Keratinocyte (primary cell): Measurements from ENCODE around the gene FAM240B.

Experiments used
- EZH2 ChIP-seq: IDR thresholded peaks from one replicate; pipeline ENCODE4 v1.6.1; 2012; ENCODE audit warnings: inconsistent platforms, mild to moderate bottlenecking, low read length, moderate library complexity
- TF ChIP-seq, protein P1 (sequence below), 3 experiments: IDR thresholded peaks in 1 of 3; conservative IDR thresholded peaks in 1 of 3; optimal IDR thresholded peaks in 1 of 3; 2 replicates in 2 of 3; 3 replicates in 1 of 3; pipeline versions ENCODE3 to v1.5.1; 2011; ENCODE audit warnings: low read length in 3 of 3, mild to moderate bottlenecking in 3 of 3, moderate library complexity in 2 of 3, control low read depth in 1 of 3, inconsistent platforms in 1 of 3; ENCODE audit not compliant: insufficient read depth in 2 of 3; ENCODE audit errors: extremely low read depth in 1 of 3

DNA sequence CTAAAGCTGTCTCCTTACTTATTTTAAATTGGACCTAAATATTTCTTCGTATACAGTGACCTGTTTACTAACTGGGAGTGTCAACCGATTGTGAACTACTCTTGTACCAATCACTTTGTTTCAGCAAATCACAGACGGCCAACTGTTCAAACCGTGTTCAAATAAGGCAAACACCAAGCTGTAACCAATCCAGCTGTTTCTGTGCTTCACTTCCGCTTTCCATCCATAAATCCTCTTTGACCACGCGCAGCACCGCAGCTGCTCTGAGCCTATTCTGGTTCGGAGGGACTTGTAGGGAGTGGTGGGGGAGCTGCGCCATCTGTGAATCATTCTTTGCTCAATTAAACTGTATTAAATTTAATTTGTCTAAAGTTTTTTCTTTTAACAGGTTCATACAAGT lies 4.8 kb upstream of the FAM240B start:
- TF ChIP-seq, protein P1, sequence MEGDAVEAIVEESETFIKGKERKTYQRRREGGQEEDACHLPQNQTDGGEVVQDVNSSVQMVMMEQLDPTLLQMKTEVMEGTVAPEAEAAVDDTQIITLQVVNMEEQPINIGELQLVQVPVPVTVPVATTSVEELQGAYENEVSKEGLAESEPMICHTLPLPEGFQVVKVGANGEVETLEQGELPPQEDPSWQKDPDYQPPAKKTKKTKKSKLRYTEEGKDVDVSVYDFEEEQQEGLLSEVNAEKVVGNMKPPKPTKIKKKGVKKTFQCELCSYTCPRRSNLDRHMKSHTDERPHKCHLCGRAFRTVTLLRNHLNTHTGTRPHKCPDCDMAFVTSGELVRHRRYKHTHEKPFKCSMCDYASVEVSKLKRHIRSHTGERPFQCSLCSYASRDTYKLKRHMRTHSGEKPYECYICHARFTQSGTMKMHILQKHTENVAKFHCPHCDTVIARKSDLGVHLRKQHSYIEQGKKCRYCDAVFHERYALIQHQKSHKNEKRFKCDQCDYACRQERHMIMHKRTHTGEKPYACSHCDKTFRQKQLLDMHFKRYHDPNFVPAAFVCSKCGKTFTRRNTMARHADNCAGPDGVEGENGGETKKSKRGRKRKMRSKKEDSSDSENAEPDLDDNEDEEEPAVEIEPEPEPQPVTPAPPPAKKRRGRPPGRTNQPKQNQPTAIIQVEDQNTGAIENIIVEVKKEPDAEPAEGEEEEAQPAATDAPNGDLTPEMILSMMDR (optimal IDR thresholded peaks at IDR 0.05 in 1 of 3, IDR thresholded peaks at IDR 0.05 in 1 of 3, conservative IDR thresholded peaks at IDR 0.05 in 1 of 3; ENCODE audit: extremely low read depth in 1 of 3, insufficient read depth in 2 of 3, low read length in 3 of 3), result no peak
- no peak for TF ChIP-seq EZH2
